GM18867 (cell line): ENCODE data around the gene PRMT3.
"Not testable (repeated sequence)": the region's sequence is repeated elsewhere in the genome, so short reads cannot be mapped to it uniquely, and the experiment has no call there.

Experiments used
- ATAC-seq: cut with Tn5 transposase; IDR thresholded peaks from one replicate; pipeline ENCODE4 v1.9.1; 2021; ENCODE audit warnings: mild to moderate bottlenecking, moderate library complexity; ENCODE audit not compliant: unreplicated experiment

Gene PRMT3

DNA sequence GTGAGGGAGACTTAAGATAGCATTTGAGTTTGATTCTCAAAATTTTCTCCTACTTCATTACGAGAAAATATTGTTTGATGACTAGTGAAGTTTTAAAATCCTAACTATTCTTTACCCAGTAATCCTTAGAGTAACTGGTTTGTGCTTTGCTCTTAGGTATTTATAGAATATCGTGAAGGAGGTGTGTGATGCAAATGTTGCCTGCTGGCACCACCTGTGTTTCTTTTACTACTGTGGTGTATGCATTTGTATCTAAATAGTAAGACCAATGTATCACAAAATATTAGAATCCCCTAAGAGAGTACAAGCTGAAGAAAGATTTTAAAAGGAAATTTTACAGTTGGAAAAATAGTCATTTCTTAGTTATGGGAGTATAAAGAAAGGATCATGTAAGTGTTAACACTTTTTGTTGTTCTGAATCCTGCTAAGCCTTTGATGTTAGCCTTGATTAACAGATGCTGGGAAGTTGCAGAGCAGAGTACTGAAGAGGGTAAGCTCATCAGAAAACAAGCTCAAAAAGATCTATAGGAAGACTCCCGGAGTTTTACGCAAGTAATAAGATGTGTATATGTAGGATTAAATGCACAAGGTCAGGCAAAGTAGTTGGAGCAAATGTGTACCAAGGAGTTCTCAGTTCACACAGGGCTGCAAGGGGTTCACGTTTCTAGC, 109.7 kb downstream of the PRMT3 start:
- ATAC-seq, result no peak

DNA sequence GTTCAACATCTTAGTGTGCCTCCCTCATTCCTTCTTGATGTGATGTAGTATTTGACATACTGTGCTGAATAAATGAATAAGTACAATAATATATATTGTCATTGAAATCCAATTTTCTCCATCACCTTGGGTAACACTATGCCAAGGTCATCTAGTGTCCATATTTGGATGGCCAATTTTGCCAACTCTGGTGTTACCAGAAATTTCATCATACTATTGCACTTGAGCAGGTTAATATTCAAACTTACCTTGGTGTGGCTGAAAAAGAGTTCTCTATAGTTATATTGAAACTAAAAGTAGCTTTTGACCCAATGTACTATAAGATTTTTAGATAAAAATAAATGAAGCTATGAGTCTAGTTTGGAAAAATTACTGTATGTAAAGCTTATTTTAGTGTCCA, 113.7 kb downstream of the PRMT3 start:
- ATAC-seq, result peak; percentile 75

DNA sequence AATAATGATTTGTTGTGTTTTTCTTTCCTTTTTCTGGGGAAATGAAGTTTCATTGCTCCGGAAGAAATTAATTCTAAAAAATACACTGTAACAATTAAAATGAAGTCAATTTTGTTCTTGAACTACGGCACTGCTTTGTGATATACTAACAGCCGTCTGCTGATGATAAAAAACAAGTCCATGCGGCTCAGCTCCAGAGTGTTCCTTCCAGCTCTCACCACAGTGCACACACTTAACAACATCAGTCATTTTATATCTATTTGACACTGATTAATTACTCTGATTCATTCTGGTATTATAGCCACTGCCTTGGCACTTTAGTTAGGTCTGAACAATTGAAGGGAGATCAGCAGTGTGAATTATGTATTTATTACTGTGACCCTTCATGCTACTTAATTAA, 114.5 kb downstream of the PRMT3 start:
- no peak for ATAC-seq

DNA sequence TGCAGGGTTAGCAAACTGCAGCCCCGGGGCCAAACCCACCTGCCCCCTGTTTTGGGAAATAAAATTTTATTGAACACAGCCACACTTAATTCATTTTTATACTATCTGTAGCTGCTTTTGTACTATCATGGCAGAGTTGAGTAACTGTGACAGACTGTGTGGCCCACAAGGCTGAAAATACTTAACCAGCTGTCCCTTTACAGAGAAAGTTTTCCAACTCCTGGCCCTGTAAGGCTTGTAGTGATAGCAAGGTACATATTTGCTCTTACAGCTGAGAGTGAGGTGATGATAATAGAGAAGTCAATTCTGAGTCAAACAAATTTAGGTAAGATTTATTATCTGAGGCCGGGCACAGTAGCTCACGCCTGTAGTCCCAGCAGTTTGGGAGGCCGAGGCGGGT, 124.5 kb downstream of the PRMT3 start:
- ATAC-seq, result no peak

DNA sequence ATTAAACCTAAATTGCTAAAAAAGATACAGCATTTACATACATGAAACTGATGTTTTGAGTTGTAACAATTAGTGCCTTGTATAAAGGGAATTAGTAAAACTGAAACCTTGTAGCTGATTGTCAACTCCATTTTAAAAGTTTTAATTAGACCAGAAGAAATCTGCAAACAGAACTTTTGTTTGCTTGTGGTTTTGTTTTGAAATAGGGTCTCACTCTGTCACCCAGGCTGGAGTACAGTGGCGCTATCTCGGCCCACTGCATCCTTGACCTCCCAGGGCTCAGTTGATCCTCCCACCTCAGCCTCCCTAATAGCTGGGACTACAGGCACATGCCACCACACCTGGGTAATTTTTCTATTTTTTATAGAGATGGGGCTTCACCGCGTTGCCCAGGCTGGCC, 125.4 kb downstream of the PRMT3 start:
- ATAC-seq, result no peak

DNA sequence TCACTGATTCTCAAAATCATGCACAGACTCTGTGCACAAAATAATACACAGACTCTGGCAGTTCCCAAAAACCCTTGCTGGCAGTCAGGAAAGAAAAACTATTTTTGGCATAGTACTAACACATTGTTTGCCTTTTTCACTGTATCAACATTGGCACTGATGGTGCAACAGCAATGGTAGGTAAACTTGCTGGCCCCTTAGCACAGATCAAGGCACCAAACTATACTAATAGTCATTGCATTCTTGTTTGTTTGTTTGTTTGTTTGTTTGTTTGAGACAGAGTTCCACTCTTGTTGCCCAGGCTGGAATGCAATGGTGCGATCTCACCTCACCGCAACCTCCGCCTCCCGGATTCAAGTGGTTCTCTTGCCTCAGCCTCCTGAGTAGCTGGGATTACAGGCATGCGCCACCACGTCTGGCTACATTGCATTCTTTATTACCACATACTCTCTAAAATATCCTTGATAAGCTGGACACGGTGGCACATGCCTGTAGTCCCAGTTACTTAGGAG, 130.9 kb downstream of the PRMT3 start:
- ATAC-seq, result no peak

DNA sequence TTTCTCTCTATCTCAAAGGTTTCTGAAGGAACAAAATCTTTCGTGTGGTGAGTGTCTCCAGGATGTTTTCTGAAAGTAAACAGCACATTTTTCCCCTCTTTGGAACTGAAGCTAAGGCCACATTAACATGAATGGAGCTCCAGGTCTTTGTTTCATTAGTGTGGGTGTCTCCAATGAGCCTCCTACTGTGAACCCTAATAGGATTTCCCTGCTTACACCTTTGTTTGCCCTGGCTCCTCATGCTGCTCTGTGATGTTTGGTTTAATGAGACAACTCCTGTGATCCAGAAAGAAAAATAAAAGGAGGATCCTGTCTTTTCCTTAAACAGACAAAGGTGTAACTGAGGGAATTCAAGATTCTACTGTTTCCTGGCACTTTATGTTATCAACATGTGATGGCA, 135.0 kb downstream of the PRMT3 start:
- no peak for ATAC-seq

DNA sequence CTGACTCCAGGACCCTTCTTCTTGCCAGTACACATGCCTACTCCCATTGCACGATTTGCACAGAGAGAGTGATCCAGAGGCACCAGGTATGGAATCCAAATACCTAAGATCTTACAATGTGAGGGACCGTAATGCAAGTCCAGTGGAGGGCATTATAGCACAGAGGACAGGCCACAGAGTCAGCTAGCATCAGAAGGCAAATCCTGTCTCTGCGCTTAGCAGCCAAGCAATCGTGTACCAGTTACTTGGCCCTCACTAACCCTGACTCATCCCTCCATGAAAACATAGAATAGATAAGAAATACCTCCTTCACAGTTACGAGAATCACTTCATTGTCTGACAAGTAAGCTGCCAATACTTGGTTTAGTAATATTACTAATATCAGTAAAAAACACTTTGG, 142.2 kb downstream of the PRMT3 start:
- no peak for ATAC-seq

DNA sequence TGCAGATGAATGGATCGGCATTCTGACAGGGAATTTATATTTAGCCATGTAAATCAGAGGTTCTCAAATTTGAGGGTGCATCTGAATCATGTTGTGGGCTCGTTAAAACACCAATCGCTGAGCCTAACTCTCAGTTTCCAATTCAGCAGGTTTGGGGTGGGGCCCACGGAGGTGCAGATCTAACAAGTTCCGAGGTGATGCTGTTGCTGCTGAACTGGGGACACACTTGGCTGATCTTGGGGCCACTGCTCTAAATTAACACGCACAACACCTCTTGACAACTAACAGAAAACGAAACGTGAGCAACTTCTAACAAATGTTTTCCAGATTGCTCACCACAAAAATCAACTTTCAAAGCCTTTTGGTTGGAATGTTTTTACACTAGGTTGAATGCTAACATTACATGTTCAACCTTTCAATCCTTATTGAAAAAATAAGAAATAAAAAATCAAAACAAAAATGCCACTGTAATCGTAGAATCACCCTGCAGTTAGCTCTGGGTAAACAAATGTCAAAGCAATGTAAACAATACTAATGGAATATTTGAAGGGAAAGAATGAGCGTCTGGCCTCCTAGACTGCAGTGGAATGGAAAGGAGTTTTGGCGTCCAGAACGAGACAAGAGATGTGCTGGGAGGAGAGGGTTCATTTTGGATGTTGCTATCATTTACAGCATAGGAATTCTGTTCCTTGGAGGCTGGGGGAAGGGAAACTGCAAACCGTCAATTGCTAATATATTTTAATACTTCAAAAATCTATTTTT, 143.6 kb downstream of the PRMT3 start:
- peak; percentile 97 for ATAC-seq

DNA sequence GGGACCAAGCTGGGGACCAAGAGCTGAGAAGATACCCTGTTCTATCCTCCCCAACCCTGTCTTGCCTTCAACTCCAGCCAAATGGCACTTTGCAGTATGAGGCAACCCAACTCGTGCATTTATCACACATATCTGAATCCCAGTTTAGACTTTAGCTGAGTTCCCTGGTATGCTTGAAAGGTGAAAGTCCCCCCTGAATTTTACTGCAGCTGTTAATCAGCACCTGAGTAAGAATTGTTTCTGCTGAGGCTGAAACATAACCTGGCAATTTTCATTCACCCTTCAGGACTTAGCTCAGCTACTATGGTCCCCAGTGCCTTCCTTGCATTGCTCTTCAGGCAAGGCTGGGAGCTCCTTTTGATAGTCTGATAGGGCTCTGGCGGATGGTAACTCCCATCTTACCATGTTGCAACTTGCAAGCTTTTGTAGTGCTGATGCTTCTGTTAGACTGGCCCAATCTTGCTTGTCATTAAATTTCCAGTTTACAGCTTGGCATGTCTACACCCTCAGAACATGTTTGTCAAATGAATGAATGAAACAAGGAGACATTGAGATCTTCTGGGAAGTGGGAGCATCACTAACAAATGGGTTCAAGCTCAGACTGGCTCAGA, 147.9 kb downstream of the PRMT3 start:
- no peak for ATAC-seq

DNA sequence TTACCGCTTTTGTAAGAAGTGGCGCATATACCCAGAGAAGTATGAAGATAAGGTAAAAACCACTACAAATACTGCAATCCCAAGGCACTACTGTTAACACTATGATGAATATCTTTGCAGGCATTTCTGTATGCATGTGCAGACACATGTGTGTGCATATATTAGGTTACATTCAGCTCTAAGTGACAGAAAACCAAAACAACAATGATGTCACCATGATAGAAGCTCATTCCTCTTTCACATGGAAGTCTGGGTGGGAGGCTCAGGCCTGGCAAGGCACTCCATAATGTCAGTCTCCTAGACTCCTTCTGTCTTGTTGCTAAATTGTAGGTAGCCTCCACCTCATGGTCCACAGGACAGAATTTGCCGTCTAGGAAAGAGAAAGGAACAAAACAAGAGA, 148.8 kb downstream of the PRMT3 start:
- ATAC-seq, result no peak

DNA sequence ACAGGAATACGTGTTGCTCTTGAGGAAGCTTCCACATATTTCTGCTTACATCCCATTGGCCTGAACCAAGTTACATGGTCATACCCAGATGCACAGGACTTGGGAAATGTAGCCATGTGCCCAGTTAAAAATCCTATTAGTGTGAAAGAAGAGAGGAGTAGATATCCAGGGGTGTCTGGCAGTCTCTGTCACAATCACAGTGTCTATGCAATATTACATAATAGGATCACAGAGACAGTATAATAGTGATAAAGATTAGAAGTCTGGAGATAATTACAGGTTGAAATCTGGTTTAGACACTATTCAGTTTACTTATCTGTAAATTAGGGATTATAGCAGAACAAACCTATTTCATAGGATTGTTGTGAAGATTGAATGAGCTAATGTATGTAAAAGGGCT, 149.3 kb downstream of the PRMT3 start:
- no peak for ATAC-seq

DNA sequence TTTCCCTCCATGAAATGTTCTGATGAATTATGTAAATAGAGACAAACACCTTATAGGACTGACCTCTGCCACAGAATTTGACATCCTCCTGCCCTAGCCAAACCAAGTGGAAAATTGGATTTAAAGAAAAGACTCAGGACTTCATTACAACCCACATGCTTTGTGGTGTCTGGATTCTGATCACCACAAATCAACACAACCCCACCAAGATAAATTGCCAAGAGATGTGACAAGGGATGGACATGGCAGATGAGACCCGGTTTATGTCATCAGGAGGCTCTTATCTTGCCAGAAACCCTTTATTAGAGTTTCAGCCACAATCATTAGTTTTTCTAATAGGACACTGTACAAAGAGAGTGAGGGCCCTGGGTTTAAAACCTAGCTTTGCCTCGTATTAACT, 154.0 kb downstream of the PRMT3 start:
- ATAC-seq, result no peak

DNA sequence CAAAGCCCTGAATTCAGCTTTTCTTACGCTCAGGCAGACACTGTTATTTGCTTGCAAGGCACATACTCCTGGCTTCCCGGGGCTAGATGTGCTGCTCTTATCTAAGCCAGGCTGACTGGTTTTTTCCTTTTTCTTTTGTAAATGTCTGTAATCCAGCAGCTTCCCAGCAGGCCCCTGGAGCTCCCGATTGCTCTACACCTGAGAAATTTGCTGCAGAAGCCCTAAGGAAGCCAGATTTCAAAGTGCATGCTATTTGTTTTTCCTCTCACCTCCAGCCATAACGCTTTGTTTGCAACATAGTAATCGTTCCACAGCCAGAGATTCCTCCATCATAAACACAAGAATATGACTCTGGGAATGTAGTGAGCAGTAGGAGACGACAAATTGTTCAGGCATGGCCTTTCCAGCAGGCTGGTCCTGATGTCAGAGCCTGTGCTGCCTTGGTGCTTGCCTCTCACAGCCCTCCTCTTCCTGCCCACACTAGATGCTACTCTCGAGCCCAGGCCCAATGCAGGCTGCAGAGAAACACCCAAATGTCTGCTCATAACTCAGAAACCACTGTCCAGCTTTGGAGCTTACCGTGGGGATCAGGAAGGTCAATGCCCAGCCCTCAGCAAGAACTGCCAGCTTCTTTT, 157.2 kb downstream of the PRMT3 start:
- ATAC-seq, result no peak

DNA sequence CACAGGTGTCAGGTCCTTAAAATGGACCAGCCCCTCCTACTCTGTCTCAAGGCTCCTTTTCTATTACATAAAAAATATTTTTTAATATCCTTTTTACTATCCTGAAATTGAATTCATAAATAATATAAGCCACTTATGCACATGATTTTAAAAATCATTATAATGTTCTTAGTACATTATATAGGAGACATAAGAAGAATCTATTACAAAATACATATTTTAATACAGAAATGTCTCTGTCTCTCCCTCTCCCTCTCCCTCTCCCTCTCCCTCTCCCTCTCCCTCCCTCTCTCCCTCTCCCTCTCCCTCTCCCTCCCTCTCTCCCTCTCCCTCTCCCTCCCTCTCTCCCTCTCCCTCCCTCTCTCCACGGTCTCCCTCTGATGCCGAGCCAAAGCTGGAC, 159.9 kb downstream of the PRMT3 start:
- ATAC-seq, result no peak

DNA sequence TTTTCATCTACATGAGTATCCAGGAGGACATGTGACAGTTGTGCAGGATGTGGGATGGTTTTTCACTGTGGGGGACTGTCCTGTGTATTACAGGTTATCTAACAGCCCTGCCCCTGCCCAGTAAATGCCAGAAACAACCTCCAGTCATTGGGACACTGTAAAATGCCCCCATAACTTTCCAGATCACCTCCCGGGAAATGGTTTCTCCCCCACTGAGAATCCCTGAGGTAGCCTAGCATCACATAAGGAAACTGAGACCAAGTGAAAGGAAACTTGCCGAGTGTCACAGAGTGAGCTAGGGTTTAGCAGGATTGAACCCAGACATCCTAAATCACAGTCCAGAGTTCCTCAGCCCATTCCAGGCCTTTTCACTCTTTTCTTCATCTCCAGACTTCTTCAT, 163.6 kb downstream of the PRMT3 start:
- ATAC-seq, result no peak

DNA sequence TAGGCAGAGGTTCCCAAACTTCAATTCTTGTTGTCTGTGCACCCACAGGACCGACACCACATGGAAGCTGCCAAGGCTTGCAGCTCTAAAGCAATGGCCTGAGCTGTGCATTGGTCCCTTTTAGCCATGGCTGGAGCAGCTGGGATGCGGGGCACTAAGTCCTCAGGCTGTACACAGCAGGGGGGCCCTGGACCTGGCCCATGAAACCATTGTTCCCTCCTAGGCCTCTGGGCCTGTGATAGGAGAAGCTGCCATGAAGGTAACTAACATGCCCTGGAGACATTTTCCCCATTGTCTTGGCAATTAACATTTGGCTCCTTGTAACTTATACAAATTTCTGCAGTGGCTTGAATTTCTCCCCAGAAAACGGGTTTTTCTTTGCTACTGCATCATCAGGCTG, 168.3 kb downstream of the PRMT3 start:
- ATAC-seq, result no peak

DNA sequence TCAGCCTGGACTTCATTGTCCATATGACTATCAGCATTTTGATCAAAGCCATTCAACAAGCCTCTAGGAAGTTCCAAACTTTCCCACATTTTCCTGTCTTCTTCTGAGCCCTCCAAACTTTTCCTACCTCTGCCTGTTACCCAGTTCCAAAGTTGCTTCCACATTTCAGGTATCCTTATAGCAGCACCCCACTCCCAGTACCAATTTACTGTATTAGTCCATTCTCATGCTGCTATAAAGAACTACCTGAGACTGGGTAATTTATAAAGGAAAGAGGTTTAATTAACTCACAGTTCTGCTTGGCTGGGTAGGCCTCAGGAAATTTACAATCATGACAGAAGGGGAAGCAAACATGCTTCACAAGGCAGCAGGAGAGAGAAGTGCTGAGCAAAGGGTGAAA, 168.9 kb downstream of the PRMT3 start:
- ATAC-seq, result not testable (repeated sequence)

DNA sequence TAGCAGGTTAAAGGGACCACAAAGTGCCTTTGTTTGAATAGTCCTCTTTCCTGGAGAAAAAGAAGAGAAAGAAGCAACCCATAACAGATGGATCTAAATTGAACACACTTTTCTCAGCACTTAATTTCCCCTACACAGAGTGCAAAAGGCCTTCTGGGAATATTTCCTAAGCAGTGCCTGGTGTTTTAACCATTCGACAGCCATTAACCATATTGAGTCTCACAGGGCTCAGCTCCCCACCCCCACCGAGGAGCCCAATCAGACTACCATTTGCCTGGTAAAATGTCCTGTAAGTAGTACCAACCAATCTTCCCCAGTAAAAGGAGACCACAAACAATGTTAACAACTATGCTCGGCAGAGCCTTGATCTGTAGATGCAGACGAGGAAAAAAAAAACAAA, 171.2 kb downstream of the PRMT3 start:
- ATAC-seq, result no peak
